OCI-LY7 (cell line): ENCODE results near the gene CTNNA1. TPM values are rescaled to one million over a fixed set of nuclear protein-coding genes. Genes with fewer than 3 reads are reported as not detected.

ENCODE experiments used
- BruUV-seq: library from RNA; stranded (reverse); fragments of 400-500 nt; replicated peaks from 2 replicates; lab custom pipeline; 2021; lab: Mats Ljungman, UMichigan
- CTCF ChIA-PET: fragments of 300-600 bp; sonication (Branson Sonifier 250); formaldehyde crosslinking; loops from one replicate; lab custom pipeline; 2022; ENCODE audit warnings: antibody characterized with exemption; ENCODE audit not compliant: unreplicated experiment; lab: Charles Lee
- POLR2A ChIA-PET: fragments of 300-600 bp; sonication (Branson Sonifier 250); formaldehyde crosslinking; loops from one replicate; lab custom pipeline; 2022; ENCODE audit warnings: antibody characterized with exemption; lab: Charles Lee
- DNase-seq: peaks from one replicate; pipeline ENCODE4 v3.0.0-alpha.2; 2015; ENCODE audit warnings: low spot score
- H2AFZ ChIP-seq: fragments of 200-600 bp; sonication (generic), shearing (Covaris generic); 2 replicates; pipeline ENCODE4 v1.6.1; 2014; ENCODE audit warnings: mild to moderate bottlenecking, antibody characterized with exemption, low read length, moderate library complexity
- H3K27ac ChIP-seq: fragments of 200-600 bp; sonication (generic); 2 replicates; pipeline ENCODE4 v1.5.1; 2014; ENCODE audit warnings: mixed run types, low read depth, mild to moderate bottlenecking, moderate library complexity, low read length, inconsistent platforms; ENCODE audit not compliant: poor library complexity, severe bottlenecking
- H3K36me3 ChIP-seq: fragments of 200-600 bp; sonication (generic); 2 replicates; pipeline ENCODE4 v1.6.1; 2014; ENCODE audit warnings: mild to moderate bottlenecking, antibody characterized with exemption, low read length, moderate library complexity, mixed read lengths; ENCODE audit not compliant: insufficient read depth
- H3K4me1 ChIP-seq: fragments of 200-600 bp; sonication (generic); 2 replicates; pipeline ENCODE4 v1.5.1; 2014; ENCODE audit warnings: mild to moderate bottlenecking, low read length; ENCODE audit not compliant: insufficient read depth, poor library complexity, severe bottlenecking
- H3K4me2 ChIP-seq: fragments of 200-600 bp; sonication (generic); 2 replicates; pipeline ENCODE4 v1.6.1; 2014; ENCODE audit warnings: mild to moderate bottlenecking, low read length
- H3K4me3 ChIP-seq: fragments of 200-600 bp; sonication (generic); 2 replicates; pipeline ENCODE4 v1.5.1; 2014; ENCODE audit warnings: mild to moderate bottlenecking, low read depth, low read length; ENCODE audit not compliant: poor library complexity, severe bottlenecking
- H3K79me2 ChIP-seq: fragments of 200-600 bp; sonication (generic); 2 replicates; pipeline ENCODE4 v1.6.1; 2016; ENCODE audit warnings: low read depth, mild to moderate bottlenecking, low read length, moderate library complexity, mixed read lengths; ENCODE audit not compliant: insufficient read depth
- H3K9me2 ChIP-seq: fragments of 200-600 bp; sonication (generic); 2 replicates; pipeline ENCODE4 v1.6.1; 2016; ENCODE audit warnings: mild to moderate bottlenecking, low read length, mixed read lengths; ENCODE audit not compliant: insufficient read depth
- H3K9me3 ChIP-seq: fragments of 200-600 bp; sonication (generic); 2 replicates; pipeline ENCODE4 v1.6.1; 2014; ENCODE audit warnings: mild to moderate bottlenecking, mixed run types, low read length, mixed read lengths
- H4K20me1 ChIP-seq: fragments of 200-600 bp; sonication (generic); 2 replicates; pipeline ENCODE4 v1.6.1; 2014; ENCODE audit warnings: mild to moderate bottlenecking, antibody characterized with exemption, low read length, moderate library complexity, mixed read lengths; ENCODE audit not compliant: insufficient read depth
- EZH2phosphoT487 ChIP-seq: fragments of 200-600 bp; sonication (generic); IDR thresholded peaks from 2 replicates; pipeline ENCODE4 v1.6.1; 2018; ENCODE audit warnings: low read depth, borderline replicate concordance, mild to moderate bottlenecking, mixed run types, antibody characterized with exemption, low read length, moderate library complexity, mixed read lengths
- intact Hi-C: fragments of 100-400 bp; cut with micrococcal nuclease; formaldehyde crosslinking; loops from one replicate; pipeline ENCODE4 v1.10.0; 2022; ENCODE audit not compliant: unreplicated experiment
- total RNA-seq, 2 experiments: library from RNA; depleted of rRNA in 1 of 2; stranded (reverse); fragments of >200 nt in 1 of 2; shearing (Covaris generic) in 1 of 2; gene quantifications; 2 replicates each; pipeline ENCODE4 v1.2.3, GENCODE V29; 2014 to 2022
- TF ChIP-seq, protein P1 (sequence below): fragments of 200-600 bp; sonication (generic); conservative IDR thresholded peaks from 2 replicates; pipeline ENCODE4 v1.5.1; 2014; ENCODE audit warnings: mild to moderate bottlenecking, antibody characterized with exemption, low read length, moderate library complexity, mixed read lengths

The CTNNA1 gene
- total RNA-seq, 2 experiments from 2014 or later: 40.4 to 42.7 TPM

- Histone ChIP-seq H3K9me2 (no peaks in the 10 kb centered on the region), H3K4me1 (no peaks in the 10 kb centered on the region), H4K20me1 (no peaks in the 10 kb centered on the region), H3K9me3 (no peaks in the 10 kb centered on the region), H2AFZ (no peak overlapping the region), H3K4me2 (no peak overlapping the region), H3K4me3 (no peak overlapping the region), H3K36me3 (no peaks in the 10 kb centered on the region), H3K79me2 (no peaks in the 10 kb centered on the region), H3K27ac (no peak overlapping the region)
- no TSS peak for BruUV-seq
- TF ChIP-seq EZH2phosphoT487: no peak
- CTCF ChIA-PET: no interaction called here
- no peak for DNase-seq
- POLR2A ChIA-PET: interaction anchor here (0.7 kb wide), 1 partner anchor 225 kb away, joined by 3 read pairs; no protein-coding TSS in a partner anchor
- intact Hi-C loops: no loop called here
Observed at GRCh38 chr5:138966236-138966985, 213.2 kb downstream of the CTNNA1 start.

DNA sequence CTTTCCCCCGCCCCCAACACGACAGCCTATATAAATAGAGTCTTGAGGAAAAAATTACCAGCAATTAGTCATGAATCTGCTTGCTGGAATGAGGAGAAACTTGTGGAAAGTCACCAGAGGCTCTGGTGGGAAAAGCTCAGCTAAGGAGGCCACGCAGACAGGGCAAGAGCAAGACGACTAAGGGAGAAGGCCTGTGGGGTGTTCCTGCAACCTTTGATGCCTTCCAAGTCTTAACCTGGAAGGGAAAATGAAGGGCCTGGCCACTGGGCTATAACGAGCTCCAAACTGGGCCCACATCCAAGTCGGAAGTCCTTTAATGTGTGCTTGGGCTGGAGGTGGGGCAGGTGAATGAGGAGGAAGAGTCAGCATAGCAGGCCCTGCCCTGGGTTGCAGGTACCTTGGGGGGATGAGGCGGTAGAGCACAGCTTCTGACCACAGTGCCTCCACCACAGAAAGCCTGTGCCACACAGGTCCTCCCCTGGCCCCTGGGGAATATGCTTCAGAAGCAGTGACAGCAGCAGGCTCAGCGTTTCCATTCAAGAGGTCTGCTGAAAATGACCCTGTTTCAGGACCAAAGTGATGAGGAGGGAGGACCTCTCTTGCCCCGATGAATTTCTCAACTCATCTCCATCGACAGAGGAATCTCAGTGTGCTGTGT, 214.7 kb downstream of the CTNNA1 start:
- POLR2A ChIA-PET: no interaction called here
- TF ChIP-seq, protein P1, sequence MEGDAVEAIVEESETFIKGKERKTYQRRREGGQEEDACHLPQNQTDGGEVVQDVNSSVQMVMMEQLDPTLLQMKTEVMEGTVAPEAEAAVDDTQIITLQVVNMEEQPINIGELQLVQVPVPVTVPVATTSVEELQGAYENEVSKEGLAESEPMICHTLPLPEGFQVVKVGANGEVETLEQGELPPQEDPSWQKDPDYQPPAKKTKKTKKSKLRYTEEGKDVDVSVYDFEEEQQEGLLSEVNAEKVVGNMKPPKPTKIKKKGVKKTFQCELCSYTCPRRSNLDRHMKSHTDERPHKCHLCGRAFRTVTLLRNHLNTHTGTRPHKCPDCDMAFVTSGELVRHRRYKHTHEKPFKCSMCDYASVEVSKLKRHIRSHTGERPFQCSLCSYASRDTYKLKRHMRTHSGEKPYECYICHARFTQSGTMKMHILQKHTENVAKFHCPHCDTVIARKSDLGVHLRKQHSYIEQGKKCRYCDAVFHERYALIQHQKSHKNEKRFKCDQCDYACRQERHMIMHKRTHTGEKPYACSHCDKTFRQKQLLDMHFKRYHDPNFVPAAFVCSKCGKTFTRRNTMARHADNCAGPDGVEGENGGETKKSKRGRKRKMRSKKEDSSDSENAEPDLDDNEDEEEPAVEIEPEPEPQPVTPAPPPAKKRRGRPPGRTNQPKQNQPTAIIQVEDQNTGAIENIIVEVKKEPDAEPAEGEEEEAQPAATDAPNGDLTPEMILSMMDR: no peak
- no peak for TF ChIP-seq EZH2phosphoT487
- Histone ChIP-seq H3K4me2 (no peak overlapping the region), H4K20me1 (no peaks in the 10 kb centered on the region), H3K9me3 (no peaks in the 10 kb centered on the region), H3K36me3 (no peaks in the 10 kb centered on the region), H3K4me1 (no peaks in the 10 kb centered on the region), H3K79me2 (no peaks in the 10 kb centered on the region), H3K4me3 (no peak overlapping the region), H3K9me2 (no peaks in the 10 kb centered on the region), H2AFZ (no peak overlapping the region), H3K27ac (no peak overlapping the region)
- CTCF ChIA-PET: no interaction called here
- intact Hi-C loops: no loop called here
- no TSS peak for BruUV-seq
- DNase-seq: no peak

GRCh38 chr5:138968601-138969000, 215.4 kb downstream of the CTNNA1 start:
- intact Hi-C loops: no loop called here
- no TSS peak for BruUV-seq
- CTCF ChIA-PET: no interaction called here

More at GRCh38 chr5:138968601-138969000, 215.4 kb downstream of the CTNNA1 start:
- Histone ChIP-seq H3K9me3 (no peaks in the 10 kb centered on the region), H3K36me3 (no peaks in the 10 kb centered on the region), H3K27ac (no peak overlapping the region), H3K4me2 (no peak overlapping the region), H3K79me2 (no peaks in the 10 kb centered on the region), H3K4me1 (no peaks in the 10 kb centered on the region), H3K4me3 (no peak overlapping the region), H3K9me2 (no peaks in the 10 kb centered on the region), H4K20me1 (no peaks in the 10 kb centered on the region), H2AFZ (no peak overlapping the region)
- POLR2A ChIA-PET: no interaction called here
- TF ChIP-seq, protein P1: no peak
- no peak for DNase-seq
